Measurements from ENCODE around the gene ZNF445.
"Not testable (repeated sequence)": the region's sequence is repeated elsewhere in the genome, so short reads cannot be mapped to it uniquely, and the experiment has no call there.

ZNF445 gene

DNA sequence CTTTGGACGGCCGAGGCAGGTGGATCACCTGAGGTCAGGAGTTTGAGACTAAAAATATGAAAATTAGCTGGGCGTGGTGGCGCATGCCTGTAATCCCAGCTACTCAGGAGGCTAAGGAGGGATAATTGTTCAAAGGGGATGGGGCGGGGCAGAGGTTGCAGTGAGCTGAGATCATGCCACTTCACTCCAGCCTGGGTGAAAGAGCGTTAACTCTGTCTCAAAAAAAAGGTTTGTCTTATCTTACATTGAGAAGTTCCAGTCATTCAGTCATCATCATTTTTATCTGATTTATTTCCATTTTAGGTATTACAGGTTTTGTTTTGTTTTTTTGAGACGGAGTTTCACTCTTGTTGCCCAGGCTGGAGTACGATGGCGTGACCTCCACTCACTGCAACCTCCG lies 2.6 kb downstream of the ZNF445 start:
- DNase-seq: not testable (repeated sequence)

DNA sequence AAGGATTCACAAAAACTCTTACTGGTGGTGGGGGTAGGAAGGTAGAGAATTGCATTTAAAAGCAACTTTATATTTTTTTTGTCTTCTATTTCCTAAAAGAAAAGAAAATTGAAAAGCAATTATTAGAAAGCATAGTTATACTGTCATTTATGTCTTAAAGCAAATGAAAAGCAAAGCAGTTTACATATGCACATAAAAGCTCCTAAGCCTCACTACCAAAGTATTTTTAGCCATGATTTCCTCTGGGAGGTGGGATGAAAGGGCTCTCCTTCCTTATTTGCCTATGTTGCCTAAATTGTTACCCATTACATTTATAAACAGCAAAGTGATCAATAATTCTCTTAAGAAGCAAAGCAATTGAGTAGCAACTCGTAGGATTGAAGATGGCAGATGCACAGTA lies 7.0 kb downstream of the ZNF445 start:
- no peak for DNase-seq

GRCh38 chr3:44469914-44470313 lies 7.6 kb downstream of the ZNF445 start:
- DNase-seq: no peak

DNA sequence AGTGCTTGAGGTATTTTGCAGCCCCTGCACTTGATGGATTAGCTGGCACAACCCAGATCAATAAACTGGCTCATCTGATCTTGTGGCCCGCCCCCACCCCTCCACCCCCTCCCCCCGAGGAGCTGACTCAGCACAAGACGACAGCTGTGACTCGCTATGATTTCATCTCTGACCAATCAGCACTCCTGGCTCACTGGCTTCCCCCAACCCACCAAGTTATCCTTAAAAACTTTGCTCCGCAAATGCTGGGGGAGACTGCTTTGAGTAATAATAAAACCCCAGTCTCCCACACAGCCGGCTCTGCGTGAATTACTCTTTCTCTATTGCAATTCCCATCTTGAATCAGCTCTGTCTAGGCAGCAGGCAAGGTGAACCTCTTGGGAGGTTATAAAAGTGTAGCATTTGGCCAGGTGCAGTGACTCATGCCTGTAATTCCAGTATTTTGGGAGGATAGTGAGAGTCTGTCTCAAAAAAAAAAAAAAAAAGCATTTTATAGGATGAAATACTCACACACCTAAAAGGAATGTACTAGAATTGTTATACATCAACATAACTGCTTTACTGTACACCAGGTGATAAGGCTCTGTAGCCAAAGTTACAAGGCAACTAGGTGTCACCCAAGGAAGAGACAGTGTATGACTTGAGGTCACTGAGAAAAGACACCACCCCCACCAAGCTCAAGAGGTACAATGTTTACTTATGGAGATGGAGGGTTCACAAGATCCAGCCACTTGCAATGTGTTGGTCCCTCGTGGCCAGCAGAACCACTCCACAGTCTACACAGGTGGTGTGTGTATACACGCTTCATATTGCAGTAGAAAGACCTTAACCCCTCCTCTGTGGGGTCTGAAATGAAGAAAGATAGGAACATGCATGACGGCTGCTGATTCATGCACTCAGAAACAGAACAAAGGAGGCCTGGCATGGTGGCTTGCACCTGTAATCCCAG lies 8.6 kb downstream of the ZNF445 start:
- peak; percentile 64 for DNase-seq

GRCh38 chr3:44468099-44468537 lies 9.4 kb downstream of the ZNF445 start:
- DNase-seq: not testable (repeated sequence)

DNA sequence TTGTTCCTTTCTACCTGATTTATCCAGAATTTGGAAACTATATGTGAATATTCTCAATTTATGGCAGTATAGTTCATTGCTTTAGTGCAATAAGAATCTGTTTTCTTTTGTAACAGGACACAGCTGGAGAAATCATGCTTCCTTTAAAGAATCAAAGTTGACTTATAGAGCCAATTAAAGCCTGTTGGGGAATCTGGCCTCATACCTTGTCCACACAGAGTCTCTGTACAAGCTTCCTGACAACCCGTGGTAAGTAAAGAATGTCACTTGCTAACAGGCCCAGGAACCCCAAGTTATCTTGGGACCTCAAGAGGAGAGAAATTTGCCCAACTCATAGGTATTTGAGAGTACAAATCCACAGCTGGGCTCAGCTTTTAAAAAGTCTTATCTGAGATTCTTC lies 10.2 kb downstream of the ZNF445 start:
- DNase-seq: no peak

- DNase-seq: not testable (repeated sequence)
Measured at GRCh38 chr3:44464920-44465319, 12.6 kb downstream of the ZNF445 start.

DNA sequence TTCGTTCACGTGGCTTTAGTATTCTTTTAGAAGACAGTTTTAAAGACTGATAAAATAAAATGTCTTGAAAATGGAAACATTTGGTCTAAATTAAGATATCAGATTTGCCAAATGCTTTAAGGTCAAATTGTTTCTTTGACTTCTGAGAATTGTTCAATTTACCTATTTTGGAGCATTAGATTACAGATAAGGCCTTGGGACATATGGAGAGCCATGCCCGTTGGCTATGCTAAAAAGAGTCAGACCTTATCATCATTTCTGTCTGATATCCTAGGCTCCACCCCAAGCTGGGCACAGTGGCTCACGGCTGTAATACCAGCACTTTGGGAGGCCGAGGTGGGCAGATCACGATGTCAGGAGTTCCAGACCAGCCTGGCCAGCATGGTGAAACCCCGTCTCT lies 13.0 kb downstream of the ZNF445 start:
- DNase-seq: no peak

DNA sequence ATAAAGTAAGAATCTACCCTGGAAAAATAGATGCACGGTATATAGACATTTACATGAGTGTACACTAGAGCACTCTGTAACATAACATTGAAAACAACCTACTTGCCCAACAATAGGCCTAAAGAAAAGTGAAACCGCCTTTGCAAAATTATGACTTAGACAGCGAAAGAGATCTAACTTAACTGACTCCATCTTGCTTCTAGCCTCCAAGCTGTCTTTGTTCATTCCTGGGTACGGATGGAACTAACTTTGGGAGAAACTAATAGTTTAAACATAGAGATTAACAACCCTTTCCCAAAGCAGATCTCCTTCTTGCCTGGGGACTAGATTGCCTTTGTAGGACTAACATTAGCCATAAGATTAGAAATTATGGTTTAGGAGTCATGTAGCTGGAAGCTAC lies 17.4 kb downstream of the ZNF445 start:
- not testable (repeated sequence) for DNase-seq

DNA sequence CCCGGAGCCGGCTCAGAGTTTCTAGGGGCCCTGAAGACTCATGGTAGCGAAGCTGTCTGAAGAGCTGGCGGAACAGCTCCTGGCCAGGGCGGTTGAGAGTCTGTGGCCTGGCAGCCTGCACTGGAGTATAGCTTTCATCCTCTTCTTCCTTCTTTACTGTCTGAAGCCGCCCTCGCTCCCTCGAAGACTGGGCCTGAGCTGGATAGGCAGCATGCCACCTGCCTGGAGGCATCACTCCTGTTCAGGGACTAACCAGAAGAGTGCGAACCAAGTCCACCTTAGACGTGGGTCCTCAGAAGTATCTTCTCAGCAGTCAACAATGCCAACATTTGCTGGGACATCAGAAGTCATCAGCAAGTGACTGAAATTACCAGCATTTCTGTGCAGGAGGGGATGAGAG lies 22.2 kb downstream of the ZNF445 start:
- no peak for DNase-seq

DNA sequence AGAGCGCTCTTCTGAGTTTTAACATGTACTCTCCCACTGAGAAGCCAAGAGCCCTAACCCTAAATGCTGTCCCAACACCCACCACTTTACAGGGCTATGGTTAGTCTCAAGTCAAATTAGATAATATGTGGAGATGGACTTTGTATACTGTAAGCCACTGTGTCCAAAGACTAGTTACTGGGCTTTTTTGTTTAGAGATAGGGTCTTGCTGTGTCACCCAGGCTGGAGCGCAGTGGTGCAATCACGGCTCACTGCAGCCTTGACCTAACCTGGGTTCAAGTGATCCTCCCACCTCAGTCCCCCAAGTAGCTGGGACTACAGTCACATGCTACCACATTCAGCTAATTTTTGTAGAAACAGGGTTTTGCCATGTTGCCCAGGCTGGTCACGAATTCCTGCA lies 23.2 kb downstream of the ZNF445 start:
- DNase-seq: no peak

DNA sequence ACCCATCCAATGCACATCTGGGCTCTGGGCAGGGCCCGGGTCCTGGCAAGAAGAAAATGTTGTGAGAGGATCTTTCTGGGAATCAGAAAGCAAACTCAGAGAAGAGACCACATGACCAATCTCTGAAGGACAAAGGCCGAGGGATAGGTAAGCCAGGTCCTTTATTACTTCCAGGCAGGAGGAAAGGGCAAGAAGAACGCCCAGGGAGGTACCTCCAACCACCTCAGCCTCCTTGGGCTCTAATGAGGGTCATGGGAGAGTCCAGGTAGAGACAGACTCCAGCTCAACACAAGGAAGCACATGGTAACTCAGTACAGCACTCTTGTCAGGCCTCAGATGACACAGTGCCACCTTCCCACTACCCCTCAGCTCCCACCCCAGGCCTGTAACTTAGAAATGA lies 26.0 kb downstream of the ZNF445 start:
- DNase-seq: no peak

DNA sequence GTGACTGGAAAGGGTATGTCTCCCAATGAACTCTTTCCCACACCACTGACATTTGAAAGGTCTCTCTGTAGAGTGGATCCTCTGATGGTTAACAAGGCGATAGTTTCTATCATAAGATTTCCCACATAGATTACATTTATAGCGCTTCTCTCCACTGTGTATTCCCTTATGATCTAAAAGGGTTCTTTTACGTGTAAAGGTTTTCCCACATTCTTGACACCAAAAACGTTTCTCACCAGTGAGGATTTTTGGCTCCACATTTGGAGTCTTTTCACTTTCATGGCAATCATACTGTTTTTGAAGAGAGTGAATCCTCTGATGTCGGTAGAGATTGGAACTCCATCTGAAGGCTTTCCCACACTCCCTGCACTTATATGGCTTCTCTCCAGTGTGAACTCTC lies 30.5 kb downstream of the ZNF445 start:
- DNase-seq: no peak

GRCh38 chr3:44445786-44446185 lies 31.7 kb downstream of the ZNF445 start:
- no peak for DNase-seq

- no peak for DNase-seq
Measured at GRCh38 chr3:44444896-44445691, 32.4 kb downstream of the ZNF445 start.

GRCh38 chr3:44444437-44444836 lies 33.0 kb downstream of the ZNF445 start:
- no peak for DNase-seq

DNA sequence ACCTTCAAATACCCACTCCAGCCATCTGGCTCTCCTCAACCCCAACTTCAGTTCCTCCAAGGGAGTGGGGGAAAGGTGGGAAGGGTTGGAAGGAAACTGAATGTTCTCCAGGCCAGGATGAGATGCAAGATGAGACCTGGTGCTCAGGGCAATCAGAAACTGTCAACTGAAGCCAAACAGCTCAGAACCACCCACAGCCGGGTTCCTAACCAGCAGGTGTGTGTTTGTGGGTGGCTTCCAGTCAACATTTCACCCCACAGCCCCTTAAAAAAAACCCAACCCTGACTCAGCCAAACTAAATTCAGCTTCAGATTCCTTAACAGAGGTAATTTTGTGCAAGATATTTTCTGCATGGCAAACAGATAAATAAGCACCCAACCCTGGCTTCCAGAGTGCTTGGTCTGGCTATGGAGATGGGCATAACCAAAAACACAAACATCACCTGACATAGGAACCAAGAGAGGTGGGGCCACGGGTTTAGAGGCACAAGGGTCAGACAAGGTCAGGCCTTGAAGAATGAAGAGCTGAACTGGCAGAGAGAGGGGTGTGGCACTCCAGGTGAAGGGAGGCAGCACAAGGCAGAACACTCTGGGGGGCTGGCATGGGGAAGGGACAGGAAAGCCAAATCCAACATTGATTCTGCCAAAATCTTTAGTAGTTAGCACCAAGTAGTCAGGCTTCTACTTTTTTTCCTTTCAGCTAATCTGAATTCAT lies 34.7 kb downstream of the ZNF445 start:
- DNase-seq: no peak

DNA sequence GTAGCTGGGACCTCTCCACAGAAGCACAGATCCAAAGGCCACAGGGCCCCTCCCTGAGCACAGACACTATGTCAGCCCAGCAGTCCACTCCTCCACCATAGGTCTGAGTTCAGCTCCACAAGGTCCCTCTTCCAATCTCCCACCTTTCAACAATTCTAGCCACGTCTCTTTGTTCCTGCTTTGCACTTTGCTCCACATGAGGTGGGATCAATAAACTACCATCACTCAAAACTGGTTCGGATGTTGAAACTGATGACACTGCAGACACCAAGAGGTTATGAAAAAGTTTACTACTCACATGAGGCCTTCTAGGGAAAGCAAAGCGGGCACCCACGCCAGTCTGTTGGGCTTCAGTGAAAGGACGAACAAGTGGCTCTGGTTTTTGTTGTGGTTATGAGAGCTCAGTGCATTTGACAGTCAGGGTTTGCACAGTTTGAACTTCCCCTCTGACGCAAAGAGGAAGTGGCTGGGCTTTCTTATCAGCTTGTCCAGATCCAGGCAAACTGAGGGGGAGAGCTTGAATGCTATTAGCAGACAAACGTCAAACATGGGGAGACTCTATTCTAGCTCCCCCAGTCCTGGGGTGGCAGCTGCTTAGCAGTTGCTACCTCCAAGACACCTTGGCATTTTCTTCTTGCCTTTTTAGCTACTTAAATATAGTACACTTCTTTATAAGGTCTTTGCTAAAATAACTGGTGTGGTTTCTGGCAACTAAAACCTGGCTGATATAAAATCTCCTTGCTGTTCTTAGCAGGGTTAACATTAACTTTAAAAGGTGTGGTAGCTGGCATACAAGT lies 37.8 kb downstream of the ZNF445 start:
- no peak for DNase-seq

GRCh38 chr3:44437800-44438199 lies 39.7 kb downstream of the ZNF445 start:
- no peak for DNase-seq

DNA sequence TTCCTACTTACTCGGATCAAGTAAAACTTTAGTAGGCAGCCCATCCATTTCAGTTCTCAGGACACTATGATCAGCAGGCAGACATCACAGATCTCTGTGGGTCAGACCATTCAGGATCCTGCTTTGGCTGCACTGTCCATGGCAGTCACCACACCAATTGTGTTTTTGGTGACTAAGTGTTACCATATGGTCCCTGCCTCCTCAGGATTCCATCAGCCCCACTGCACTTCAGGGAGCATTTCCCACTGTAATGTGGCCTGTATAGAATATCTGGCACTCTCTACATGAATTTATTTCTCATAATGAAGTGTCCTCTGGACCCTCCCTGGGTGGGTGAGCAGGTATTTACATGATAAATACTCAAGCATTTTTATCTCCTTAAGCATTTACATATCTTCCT lies 41.3 kb downstream of the ZNF445 start:
- DNase-seq: no peak

DNA sequence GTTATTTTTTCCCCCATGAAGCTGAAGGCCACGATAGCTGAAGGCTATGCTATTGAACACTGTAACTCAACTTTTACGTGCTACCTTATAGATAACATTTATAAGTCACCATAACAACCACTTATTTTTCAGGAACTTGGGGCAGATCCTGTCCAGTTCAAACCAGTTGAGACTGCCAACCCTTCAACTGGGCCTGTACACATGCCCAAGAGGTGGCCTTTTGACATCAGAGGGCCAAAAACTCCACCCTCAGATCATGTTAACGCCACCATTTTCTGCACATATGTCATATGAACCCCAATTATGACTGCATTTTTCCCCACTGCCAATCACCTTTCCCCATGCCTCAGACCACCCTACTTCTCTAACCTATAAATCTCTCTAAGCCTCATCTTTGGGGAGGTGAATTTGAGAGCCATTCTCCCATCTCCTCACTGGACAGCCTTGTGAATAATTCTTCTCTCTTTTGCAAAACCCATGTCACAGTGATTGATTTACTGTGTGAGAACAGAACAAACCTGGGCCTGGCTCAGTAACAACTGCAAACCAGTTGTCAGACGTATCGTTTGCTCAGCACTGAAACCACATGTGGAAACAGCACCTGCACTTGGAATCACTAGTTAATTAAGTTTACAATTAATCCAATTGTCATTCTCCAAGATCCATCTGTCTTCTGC lies 42.5 kb downstream of the ZNF445 start:
- DNase-seq: peak; percentile 82

DNA sequence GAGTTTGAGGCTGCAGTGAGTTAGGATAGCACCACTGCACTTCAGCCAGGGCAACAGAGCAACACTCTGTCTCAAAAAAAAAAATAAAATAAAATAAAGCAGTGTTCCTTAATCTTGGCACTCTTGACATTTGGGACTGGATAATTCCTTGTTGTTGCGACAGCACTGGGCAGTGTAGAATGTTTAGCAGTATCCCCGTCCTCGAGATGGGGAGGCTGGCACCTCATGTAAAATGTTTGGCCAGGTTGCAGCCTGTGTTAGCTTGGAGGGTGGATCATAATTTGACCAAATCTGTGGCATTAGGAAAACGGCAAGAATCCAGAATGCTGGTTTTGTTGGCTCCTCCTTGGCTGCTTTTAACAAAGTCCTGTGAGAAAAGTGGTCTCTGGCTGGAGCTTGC lies 47.0 kb downstream of the ZNF445 start:
- no peak for DNase-seq
